Superior temporal gyrus (tissue), 1 donor: ENCODE results near the gene MAD1L1.
"Not testable (repeated sequence)": the region's sequence is repeated elsewhere in the genome, so short reads cannot be mapped to it uniquely, and the experiment has no call there.

Experiments
- DNase-seq: peaks from one replicate; pipeline ENCODE4 v3.0.0-alpha.2; 2016; ENCODE audit errors: extremely low spot score

Gene MAD1L1

GRCh38 chr7:2048006-2048405, 184.7 kb downstream of the MAD1L1 start:
- no peak for DNase-seq

DNA sequence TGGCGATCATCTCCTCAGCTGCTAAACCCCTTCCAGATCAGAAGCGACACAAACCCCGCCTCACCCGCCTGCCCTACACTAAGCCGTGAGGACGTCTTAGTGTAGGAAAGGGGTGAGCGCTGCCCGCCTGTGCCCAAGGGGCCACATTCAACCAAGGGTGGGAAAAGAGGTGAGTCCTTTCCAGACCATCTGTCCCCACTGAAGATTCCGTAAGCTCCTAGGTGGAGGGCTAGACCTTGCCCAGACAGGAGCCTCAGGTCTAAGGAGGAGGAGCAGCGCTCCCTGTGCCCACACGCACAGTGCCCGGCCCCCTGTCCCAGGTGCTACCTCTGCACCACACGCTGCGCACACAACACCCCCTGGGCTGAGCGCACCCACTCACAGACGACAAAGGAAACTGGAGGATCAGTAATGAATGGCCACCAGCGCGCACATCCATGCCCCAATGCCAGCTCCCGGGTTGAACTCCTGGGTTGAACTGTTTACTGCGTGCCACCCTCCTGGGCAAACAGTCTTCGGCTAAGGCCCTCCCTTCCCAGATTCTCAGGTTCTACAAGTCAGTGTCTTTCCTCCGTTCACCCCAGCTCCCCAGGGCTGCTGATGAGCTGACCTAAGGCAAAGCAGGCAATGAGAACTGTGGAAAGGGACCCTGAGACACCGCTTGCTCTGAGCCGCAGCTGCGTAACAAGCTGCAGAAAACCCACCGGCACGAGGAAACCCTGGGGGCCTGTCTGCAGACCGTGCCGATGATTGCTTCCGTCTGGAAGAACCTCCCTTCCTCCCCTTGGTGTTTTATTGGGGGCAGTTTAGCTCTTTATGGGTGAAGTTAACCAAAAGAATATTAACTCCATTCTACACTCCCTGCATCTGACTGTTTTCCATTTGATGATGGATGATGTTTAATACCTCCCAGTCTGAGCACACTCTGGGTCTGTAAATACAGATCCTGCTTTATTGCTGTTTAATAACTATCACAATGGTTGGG, 185.9 kb downstream of the MAD1L1 start:
- DNase-seq, result no peak

DNA sequence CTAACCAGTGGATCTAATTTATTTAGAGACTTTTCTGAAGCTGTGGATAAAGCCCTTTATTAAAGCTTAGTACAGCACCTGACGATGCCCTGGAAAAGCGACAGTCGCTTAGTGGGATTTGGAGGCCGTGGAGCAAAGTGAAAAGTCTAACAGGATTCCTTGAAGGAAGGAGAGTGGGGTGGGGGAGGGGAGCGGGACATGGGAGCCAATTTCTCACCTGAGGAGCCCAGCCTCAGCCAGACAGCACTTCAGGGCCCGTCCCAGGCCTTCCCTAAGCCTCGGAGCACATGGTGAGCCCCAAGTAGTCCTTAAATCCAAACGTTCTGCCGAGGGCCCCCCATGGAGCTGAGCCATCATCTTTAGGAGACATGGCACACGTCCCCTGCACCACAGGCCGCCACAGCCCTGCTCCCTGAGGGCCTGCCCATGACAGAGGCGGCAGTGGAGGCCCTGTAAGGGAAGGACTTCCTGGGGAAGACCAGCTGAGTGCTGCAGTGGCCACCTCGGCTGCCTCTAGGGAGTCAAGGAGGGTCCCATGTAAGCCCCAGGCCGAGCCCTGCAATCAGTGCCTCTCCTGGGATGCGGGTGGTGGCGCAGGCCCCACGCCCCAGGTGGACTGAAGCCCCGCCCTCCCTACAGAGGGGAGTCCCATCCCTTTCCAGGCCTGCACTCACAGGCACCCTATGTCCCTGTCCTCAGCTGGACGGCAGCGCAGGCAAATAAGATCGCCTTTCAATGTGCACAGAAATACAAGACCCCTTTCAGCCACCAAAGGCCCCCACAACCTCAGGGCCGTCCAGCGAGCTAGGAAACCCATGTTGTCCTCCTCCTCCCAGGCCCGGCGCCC, 187.0 kb downstream of the MAD1L1 start:
- DNase-seq, result no peak

DNA sequence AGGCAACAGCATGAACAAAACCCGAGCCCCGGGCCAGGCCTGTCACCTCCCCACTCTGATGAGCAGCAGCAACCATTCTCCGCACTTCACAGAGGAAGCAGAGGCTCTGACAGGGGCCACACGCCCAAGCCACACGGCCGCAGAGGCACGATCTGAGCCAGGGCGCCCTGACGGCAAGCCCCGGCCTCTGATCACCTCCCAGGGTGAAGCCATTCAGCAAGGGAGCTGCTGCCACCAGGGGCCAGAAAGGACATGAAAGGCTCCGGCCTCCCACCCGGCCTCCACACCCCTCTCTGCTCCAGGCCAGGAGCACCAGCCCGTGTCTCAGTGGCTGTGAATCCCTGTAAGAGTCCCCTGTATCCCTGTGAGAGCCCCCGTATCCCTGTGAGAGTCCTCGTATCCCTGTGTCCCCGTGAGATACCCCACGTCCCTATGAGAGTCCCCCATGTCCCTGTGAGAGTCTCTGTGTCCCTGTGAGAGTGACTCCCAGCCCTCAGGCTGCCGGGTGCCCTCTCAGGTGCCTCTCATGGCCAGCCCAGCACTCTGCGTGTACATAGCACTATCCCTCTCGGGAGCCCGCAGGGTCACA, 187.8 kb downstream of the MAD1L1 start:
- no peak for DNase-seq

GRCh38 chr7:2044311-2044882, 188.3 kb downstream of the MAD1L1 start:
- no peak for DNase-seq

DNA sequence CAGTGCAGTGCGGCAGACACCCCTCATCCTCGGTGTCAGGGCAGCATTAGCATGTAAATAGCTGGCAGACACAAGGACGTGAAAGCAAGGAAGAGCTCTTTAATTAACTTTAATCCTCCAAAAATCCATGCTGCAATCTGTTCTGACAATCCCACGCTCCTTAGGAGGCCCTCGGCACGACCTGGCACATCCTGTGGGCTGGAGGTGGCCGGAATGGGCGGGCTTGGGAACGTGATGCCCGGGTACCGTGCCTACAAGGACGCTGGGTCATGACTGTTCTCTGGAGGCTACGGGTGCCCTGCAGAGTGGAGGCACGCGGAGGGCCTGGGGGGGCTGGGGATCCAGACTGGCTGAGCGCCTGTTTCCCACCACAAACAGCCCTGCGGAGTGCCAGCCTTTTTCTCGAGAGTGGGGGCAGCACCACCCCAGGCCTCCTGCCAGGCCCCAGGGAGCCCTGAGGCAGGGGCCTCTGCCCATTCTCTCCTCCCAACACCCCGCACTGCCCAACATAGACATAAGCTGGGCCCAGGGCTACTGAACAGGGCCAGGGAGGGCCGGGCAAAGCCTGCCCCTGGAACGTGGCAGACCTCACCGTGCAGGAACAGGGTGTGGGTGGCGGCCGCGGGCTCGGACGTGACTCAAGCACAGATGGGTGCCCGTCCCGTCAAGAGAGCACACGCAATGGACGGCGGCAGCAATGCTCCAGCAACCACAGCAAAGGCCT, 189.3 kb downstream of the MAD1L1 start:
- no peak for DNase-seq

DNA sequence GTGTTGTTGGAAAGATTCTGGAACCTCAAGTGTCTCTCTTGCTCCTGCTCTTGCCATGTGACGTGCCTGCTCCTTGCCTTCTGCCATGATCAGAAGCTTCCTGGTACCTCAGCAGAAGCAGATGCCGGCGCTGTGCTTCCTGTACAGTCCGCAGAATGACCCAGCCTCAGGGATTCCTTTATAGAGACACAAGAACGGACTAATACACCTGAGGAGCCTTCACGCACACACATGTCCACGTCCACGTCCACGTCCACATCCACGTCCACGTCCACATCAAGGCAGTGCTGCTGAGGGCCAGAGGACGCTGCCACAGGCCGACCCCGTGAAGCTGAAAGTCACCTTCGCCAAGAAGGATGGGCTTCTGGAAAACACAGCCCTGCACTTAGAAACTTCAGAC, 190.1 kb downstream of the MAD1L1 start:
- DNase-seq, result no peak

GRCh38 chr7:2041496-2042367, 191.0 kb downstream of the MAD1L1 start:
- DNase-seq, result no peak

DNA sequence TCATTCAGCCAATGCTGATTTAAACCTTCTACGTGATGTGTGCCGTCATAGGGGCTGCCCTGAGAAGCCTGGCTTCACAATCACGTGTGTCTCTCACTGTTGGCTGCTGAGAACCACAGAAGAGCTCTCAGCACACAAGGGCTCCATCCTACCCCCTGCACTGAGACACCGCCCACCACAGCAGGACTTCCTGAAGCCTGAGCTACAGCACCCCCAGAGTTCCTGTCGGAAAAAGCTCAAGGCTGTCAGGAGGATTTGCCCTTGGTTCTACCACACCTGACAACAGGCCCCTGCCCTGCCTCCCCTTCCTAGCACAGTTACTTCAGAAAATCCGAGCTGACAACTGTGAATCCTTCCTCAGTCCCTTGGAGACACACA, 191.9 kb downstream of the MAD1L1 start:
- no peak for DNase-seq

DNA sequence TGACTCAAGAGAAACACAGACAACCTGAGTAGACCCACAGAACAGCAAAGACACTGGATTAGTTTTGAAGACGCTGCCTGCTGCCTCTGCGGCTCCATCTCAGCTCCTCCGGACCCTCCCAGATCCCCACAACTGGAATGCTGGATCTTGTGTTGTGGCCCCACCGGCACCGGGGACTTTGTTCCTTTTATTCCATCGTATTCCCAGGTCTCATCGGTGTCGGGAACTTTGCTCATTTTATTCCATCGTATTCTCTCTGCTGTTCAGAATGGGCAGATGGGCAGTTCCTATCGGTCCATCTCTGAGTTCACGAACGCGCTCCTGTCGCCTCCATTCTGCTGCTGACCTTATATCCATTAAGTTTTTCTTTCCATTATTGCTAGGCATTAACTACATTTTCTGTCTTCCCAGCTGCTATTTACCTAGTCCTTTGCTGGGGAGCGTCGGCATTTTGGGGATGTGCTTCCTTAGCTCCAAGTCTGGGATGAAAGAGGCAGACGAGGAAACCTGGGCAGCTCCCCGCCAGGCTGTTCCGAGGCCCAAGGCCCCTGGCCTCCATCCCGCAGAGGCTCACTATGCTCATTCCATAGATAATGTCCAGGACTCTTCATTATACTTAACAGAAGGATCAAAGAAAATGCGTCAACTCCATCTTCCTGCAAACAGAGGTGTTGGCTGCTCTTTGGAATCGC, 192.4 kb downstream of the MAD1L1 start:
- no peak for DNase-seq

DNA sequence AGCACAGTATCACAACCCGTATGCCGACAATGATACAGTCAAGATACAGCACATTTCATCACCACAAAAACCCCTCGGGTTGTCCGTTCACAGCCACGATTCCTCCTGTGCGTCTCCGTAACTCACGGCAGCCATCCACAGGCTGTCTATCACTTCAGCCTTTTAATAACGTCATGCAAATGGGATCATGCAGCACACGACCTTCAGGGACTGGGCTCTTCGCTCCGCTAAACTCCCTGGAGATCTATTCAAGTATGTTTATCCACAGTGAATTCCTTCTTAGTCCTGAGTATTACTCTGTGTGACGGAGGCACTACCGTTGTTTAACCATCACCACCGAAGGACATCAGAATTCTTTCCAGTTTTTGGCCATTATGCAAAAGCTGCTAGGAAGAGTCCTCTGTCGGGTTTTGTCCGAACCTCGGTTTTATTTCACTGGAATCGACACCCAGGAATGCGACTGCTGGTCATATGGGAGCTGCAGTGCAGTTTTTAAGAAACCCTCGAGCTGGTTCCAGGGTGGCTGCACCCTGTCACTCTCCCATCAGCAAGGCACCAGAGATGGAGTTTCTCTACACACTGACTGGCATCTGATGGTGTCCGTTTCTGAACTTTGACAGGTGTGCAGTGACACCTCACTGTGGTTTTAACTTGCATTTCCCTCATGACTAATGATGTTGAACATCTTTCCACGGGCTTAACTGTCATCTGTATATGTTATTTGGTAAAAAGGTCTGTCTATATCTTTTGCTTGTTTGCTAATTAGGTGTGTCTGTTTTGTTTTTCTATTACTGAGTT, 193.6 kb downstream of the MAD1L1 start:
- DNase-seq, result no peak

- DNase-seq, result no peak
Measured at GRCh38 chr7:2037808-2038522, 194.8 kb downstream of the MAD1L1 start.

GRCh38 chr7:2037301-2037807, 195.4 kb downstream of the MAD1L1 start:
- DNase-seq, result no peak

GRCh38 chr7:2036786-2037185, 196.0 kb downstream of the MAD1L1 start:
- DNase-seq, result no peak

GRCh38 chr7:2036201-2036600, 196.5 kb downstream of the MAD1L1 start:
- DNase-seq, result not testable (repeated sequence)

- DNase-seq, result no peak
Measured at GRCh38 chr7:2034291-2035201, 198.2 kb downstream of the MAD1L1 start.

DNA sequence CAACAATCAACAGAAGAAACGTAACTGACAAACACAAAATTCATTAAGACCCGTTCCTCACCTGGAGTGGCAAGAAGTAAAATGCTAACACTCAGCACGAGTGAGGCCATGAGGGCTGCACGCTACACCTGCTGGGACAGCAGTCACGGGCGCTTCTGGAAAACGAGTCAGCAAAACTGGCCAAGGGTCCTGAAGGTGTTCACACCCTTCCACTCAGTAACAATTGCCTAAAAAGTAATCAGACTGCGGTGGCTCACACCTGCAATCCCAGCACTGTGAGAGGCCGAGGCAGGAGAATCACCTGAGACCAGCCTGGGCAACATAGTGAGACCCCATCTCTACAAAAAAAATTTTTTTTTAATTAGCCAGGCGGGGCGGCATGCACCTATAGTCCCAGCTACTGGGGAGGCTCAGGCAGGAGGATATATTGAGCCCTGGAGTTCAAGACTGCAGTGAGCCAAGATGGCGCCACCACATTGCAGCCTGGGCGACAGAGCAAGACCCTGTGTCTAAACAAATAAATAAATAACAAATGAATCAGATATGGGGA, 199.1 kb downstream of the MAD1L1 start:
- no peak for DNase-seq
